ENCODE results near the gene RALGAPA1. TPM values are rescaled to one million over a fixed set of nuclear protein-coding genes. Genes with fewer than 3 reads are reported as not detected.
"Not testable (repeated sequence)": the region's sequence is repeated elsewhere in the genome, so short reads cannot be mapped to it uniquely, and the experiment has no call there.

The RALGAPA1 gene
- polyA plus RNA-seq, 1 donor: 33.3 TPM

DNA sequence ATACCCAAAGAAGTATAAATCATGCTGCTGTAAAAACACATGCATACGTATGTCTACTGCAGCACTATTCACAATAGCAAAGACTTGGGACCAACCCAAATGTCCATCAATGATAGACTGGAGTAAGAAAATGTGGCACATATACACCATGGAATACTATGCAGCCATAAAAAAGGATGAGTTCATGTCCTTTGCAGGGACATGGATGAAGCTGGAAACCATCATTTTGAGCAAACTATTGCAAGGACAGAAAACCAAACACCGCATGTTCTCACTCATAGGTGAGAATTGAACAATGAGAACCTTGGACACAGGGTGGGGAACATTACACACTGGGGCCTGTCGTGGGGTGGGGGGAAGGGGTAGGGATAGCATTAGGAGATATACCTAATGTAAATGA is 221.7 kb downstream of the RALGAPA1 start:
- not testable (repeated sequence) for H3K27ac ChIP-seq (ENCODE audit: low read length); H3K4me1 ChIP-seq (ENCODE audit: control insufficient read depth, insufficient read depth, low read length); H3K9me3 ChIP-seq (ENCODE audit: control insufficient read depth, low read depth, low read length); H3K27me3 ChIP-seq (ENCODE audit: control insufficient read depth, insufficient read depth, low read length); H3K4me3 ChIP-seq (ENCODE audit: low read length); DNase-seq
- H3K36me3 ChIP-seq (ENCODE audit: control insufficient read depth, insufficient read depth, low read length): peaks cover 17% of the 10 kb centered on the region
- no CpG with 5 or more reads among the region's 3 CpGs for WGBS (ENCODE audit: insufficient coverage, low lambda C conversion rate)

DNA sequence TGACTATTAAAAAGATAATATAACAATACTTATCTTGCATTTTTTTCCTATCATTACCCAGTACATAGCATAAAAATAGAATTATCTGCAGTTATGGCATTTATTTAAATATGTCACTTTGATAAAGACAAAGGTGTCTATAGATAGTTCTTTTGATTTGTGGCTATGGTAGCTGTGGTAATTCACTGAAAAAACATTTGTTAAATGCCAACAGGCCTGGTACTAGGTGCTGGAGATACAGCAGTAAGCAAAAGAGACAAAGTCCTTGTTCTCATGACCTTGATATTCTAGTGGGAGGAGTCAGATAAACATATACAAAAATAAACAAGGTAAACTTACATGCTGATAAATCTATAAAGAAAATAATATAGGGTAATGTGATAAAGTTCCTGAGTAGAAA is 230.5 kb downstream of the RALGAPA1 start:
- DNase-seq: no peak
- H3K9me3 ChIP-seq (ENCODE audit: control insufficient read depth, low read depth, low read length): no peaks in the 10 kb centered on the region
- no peak overlapping the region for H3K27ac ChIP-seq (ENCODE audit: low read length)

GRCh38 chr14:35578135-35578534 is 231.0 kb downstream of the RALGAPA1 start:
- H3K27ac ChIP-seq (ENCODE audit: low read length): no peak overlapping the region
- H3K36me3 ChIP-seq (ENCODE audit: control insufficient read depth, insufficient read depth, low read length): peaks cover 5% of the 10 kb centered on the region
- no CpG with 5 or more reads among the region's 2 CpGs for WGBS (ENCODE audit: insufficient coverage, low lambda C conversion rate)
- H3K4me3 ChIP-seq (ENCODE audit: low read length): no peak overlapping the region
- no peaks in the 10 kb centered on the region for H3K4me1 ChIP-seq (ENCODE audit: control insufficient read depth, insufficient read depth, low read length)
- H3K9me3 ChIP-seq (ENCODE audit: control insufficient read depth, low read depth, low read length): no peaks in the 10 kb centered on the region
- no peak for DNase-seq
- no peaks in the 10 kb centered on the region for H3K27me3 ChIP-seq (ENCODE audit: control insufficient read depth, insufficient read depth, low read length)

More for the DNA sequence above, 230.5 kb downstream of the RALGAPA1 start:
- Histone ChIP-seq H3K36me3 (ENCODE audit: control insufficient read depth, insufficient read depth, low read length) (peaks cover 5% of the 10 kb centered on the region), H3K4me1 (ENCODE audit: control insufficient read depth, insufficient read depth, low read length) (no peaks in the 10 kb centered on the region), H3K27me3 (ENCODE audit: control insufficient read depth, insufficient read depth, low read length) (no peaks in the 10 kb centered on the region), H3K4me3 (ENCODE audit: low read length) (no peak overlapping the region)

DNA sequence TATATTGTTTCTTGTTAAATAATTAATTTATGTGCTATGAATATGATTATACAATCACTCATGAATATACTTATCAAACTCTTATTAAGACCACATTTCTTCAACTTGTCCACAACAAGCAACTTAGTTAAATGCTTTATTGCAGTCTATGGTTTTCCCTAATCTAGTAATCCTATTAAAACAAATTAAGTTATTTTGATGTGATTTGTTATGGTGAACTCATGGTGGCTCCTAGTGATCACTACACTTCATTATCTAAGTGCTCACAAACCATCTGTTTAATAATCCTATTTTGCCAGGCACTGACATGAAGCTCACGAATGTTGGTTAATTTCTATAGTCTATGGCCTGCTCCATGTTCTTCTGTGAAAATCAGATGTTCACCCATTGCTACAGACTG is 232.2 kb downstream of the RALGAPA1 start:
- Histone ChIP-seq H3K36me3 (ENCODE audit: control insufficient read depth, insufficient read depth, low read length) (peaks cover 4% of the 10 kb centered on the region), H3K9me3 (ENCODE audit: control insufficient read depth, low read depth, low read length) (no peaks in the 10 kb centered on the region), H3K27me3 (ENCODE audit: control insufficient read depth, insufficient read depth, low read length) (no peaks in the 10 kb centered on the region), H3K4me1 (ENCODE audit: control insufficient read depth, insufficient read depth, low read length) (no peaks in the 10 kb centered on the region), H3K4me3 (ENCODE audit: low read length) (no peak overlapping the region), H3K27ac (ENCODE audit: low read length) (no peak overlapping the region)
- no peak for DNase-seq
- no CpG with 5 or more reads among the region's 1 CpG for WGBS (ENCODE audit: insufficient coverage, low lambda C conversion rate)

- H3K4me1 ChIP-seq (ENCODE audit: control insufficient read depth, insufficient read depth, low read length): no peaks in the 10 kb centered on the region
- H3K36me3 ChIP-seq (ENCODE audit: control insufficient read depth, insufficient read depth, low read length): peaks cover 4% of the 10 kb centered on the region
- H3K4me3 ChIP-seq (ENCODE audit: low read length): no peak overlapping the region
- DNase-seq: peak in 1 of 2 donors; percentile 5
- no peak overlapping the region for H3K27ac ChIP-seq (ENCODE audit: low read length)
- H3K27me3 ChIP-seq (ENCODE audit: control insufficient read depth, insufficient read depth, low read length): no peaks in the 10 kb centered on the region
- no peaks in the 10 kb centered on the region for H3K9me3 ChIP-seq (ENCODE audit: control insufficient read depth, low read depth, low read length)
Observed at GRCh38 chr14:35576260-35576659, 232.8 kb downstream of the RALGAPA1 start.

DNA sequence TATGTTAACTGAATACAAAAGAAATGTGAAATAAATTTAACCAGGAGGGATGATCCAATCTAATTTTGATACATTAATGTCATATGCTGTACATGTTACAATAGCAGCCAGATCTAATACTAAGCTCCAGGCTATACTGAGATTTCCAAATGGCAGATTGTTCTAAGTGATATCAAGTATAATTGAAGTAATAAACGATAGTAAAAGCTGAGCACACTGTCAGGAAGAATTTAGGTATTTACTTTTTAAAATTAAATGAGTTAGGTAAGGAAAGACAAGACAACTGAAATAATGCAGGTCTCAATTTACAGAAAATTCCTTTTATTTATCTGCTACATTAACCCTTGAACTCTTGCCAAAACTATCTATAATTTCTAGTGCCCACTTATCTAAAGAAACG is 235.2 kb downstream of the RALGAPA1 start:
- no peak for DNase-seq
- WGBS (ENCODE audit: insufficient coverage, low lambda C conversion rate): 40% methylated on average over 1 of the region's 2 CpGs
- Histone ChIP-seq H3K27me3 (ENCODE audit: control insufficient read depth, insufficient read depth, low read length) (no peaks in the 10 kb centered on the region), H3K36me3 (ENCODE audit: control insufficient read depth, insufficient read depth, low read length) (peaks cover 2% of the 10 kb centered on the region), H3K9me3 (ENCODE audit: control insufficient read depth, low read depth, low read length) (no peaks in the 10 kb centered on the region), H3K27ac (ENCODE audit: low read length) (no peak overlapping the region), H3K4me3 (ENCODE audit: low read length) (no peak overlapping the region), H3K4me1 (ENCODE audit: control insufficient read depth, insufficient read depth, low read length) (no peaks in the 10 kb centered on the region)

DNA sequence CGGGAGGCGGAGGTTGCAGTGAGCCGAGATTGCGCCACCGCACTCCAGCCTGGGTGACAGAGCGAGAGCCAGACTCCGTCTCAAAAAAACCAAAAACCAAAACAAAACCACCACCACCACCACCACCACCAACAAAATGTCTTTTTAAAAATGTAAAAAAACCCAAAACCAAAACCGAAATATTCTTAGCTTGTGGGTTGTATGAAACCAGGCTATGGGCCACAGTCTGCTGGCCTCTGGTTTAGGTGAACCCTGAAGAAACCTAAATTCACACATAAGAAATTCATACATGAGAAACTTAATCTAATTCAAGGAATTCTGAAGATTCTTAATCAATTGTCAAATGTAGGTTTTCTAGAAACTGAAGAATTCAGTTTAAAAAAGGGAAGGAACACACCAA is 237.5 kb downstream of the RALGAPA1 start:
- Histone ChIP-seq H3K27me3 (ENCODE audit: control insufficient read depth, insufficient read depth, low read length) (no peaks in the 10 kb centered on the region), H3K4me3 (ENCODE audit: low read length) (no peak overlapping the region), H3K36me3 (ENCODE audit: control insufficient read depth, insufficient read depth, low read length) (peaks cover 2% of the 10 kb centered on the region), H3K4me1 (ENCODE audit: control insufficient read depth, insufficient read depth, low read length) (no peaks in the 10 kb centered on the region), H3K27ac (ENCODE audit: low read length) (no peak overlapping the region), H3K9me3 (ENCODE audit: control insufficient read depth, low read depth, low read length) (no peaks in the 10 kb centered on the region)
- no peak for DNase-seq
- WGBS (ENCODE audit: insufficient coverage, low lambda C conversion rate): no CpG with 5 or more reads among the region's 8 CpGs

DNA sequence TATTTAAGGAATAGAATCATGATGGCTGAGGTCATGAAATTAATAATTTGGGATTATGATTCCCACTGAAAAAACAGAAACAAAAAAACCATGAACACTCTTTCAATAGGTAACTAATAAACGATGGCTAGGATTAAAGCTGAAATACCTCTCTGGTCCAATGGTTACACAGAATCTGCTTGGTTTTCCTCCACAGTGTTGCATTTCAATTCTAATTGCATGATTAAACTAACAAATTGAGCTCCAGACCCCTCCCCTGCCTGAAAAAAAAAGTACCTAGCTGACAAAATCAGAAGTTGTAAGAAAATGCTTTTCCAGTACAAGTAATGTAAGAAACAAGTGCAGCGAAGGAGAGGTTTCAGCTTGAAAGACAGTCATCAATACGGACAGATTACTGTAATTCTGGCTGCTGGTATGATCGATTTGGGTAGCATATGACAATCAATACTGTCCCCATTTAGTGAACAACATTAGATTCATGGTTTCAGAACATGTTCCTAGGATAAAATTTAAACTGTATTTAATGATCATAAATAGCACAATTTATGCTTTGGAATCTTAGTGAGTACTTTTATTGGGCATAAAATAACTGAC is 243.1 kb downstream of the RALGAPA1 start:
- no peak for DNase-seq
- 100% methylated on average over 2 of the region's 4 CpGs for WGBS (ENCODE audit: insufficient coverage, low lambda C conversion rate)

DNA sequence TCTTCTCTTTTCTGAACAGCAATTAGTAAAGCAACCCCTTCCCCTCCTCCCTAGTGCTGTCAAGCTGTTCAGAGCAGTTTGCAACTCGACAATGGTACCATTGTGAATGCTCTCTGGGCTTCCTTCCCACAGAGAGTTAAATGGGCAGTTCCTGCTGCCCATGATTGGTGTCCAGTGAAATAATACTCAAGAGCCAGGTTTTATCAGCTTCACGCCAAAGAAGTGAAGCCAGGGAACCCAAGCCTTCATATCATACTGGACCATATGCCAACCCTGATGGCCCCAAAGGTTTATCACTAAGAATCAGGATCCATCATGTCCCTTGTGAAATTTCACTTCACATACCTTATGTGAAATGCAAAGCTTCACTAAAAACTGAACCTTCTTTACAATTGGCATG is 250.4 kb downstream of the RALGAPA1 start:
- H3K36me3 ChIP-seq (ENCODE audit: control insufficient read depth, insufficient read depth, low read length): no peaks in the 10 kb centered on the region
- H3K9me3 ChIP-seq (ENCODE audit: control insufficient read depth, low read depth, low read length): no peaks in the 10 kb centered on the region
- H3K27ac ChIP-seq (ENCODE audit: low read length): no peak overlapping the region
- H3K27me3 ChIP-seq (ENCODE audit: control insufficient read depth, insufficient read depth, low read length): no peaks in the 10 kb centered on the region
- DNase-seq: no peak
- no CpG with 5 or more reads among the region's 2 CpGs for WGBS (ENCODE audit: insufficient coverage, low lambda C conversion rate)
- no peak overlapping the region for H3K4me3 ChIP-seq (ENCODE audit: low read length)
- H3K4me1 ChIP-seq (ENCODE audit: control insufficient read depth, insufficient read depth, low read length): no peaks in the 10 kb centered on the region

More for the DNA sequence above, 243.1 kb downstream of the RALGAPA1 start:
- no peaks in the 10 kb centered on the region for H3K27me3 ChIP-seq (ENCODE audit: control insufficient read depth, insufficient read depth, low read length)
- H3K9me3 ChIP-seq (ENCODE audit: control insufficient read depth, low read depth, low read length): no peaks in the 10 kb centered on the region
- no peak overlapping the region for H3K4me3 ChIP-seq (ENCODE audit: low read length)
- H3K4me1 ChIP-seq (ENCODE audit: control insufficient read depth, insufficient read depth, low read length): no peaks in the 10 kb centered on the region
- no peaks in the 10 kb centered on the region for H3K36me3 ChIP-seq (ENCODE audit: control insufficient read depth, insufficient read depth, low read length)
- H3K27ac ChIP-seq (ENCODE audit: low read length): no peak overlapping the region

DNA sequence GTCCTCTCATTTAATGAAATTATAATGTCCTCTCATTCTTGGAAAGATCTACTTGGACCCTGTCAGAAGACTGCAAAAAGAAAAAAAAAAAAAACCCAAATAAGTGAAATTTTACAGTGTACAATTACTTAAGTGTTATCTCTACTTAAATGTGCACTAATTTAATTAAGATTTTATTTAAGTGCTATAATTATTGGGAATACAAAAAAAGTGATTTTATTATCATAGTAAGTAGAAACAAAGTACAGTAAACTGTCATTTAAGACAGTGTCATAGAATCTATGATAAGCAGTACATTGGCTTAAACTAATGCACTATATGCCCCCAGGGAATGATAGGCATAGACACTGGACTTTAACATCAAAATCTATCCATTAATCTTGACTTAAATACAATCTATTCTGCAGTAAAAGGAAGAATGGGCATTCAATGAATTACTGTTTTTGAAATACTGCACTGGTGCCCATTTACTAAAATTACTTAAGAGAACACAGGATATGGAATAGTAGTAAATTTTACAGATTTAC is 251.8 kb downstream of the RALGAPA1 start:
- Histone ChIP-seq H3K4me3 (ENCODE audit: low read length) (no peak overlapping the region), H3K4me1 (ENCODE audit: control insufficient read depth, insufficient read depth, low read length) (no peaks in the 10 kb centered on the region)
- DNase-seq: no peak

GRCh38 chr14:35556548-35556947 is 252.5 kb downstream of the RALGAPA1 start:
- WGBS (ENCODE audit: insufficient coverage, low lambda C conversion rate): no CpG with 5 or more reads among the region's 1 CpG
- DNase-seq: no peak
- Histone ChIP-seq H3K4me1 (ENCODE audit: control insufficient read depth, insufficient read depth, low read length) (no peaks in the 10 kb centered on the region), H3K27me3 (ENCODE audit: control insufficient read depth, insufficient read depth, low read length) (no peaks in the 10 kb centered on the region), H3K4me3 (ENCODE audit: low read length) (no peak overlapping the region), H3K36me3 (ENCODE audit: control insufficient read depth, insufficient read depth, low read length) (no peaks in the 10 kb centered on the region), H3K9me3 (ENCODE audit: control insufficient read depth, low read depth, low read length) (no peaks in the 10 kb centered on the region), H3K27ac (ENCODE audit: low read length) (no peak overlapping the region)

More for the DNA sequence above, 251.8 kb downstream of the RALGAPA1 start:
- Histone ChIP-seq H3K9me3 (ENCODE audit: control insufficient read depth, low read depth, low read length) (no peaks in the 10 kb centered on the region), H3K27me3 (ENCODE audit: control insufficient read depth, insufficient read depth, low read length) (no peaks in the 10 kb centered on the region), H3K27ac (ENCODE audit: low read length) (no peak overlapping the region), H3K36me3 (ENCODE audit: control insufficient read depth, insufficient read depth, low read length) (no peaks in the 10 kb centered on the region)

Data from large intestine (tissue), 3 donors.